IPS-NIHi7 (cell line): Measurements from ENCODE around the gene DNAJC10.
A peak's percentile ranks its signal among the peaks of the same experiment; 100 is the strongest.
"Not testable (repeated sequence)": the region's sequence is repeated elsewhere in the genome, so short reads cannot be mapped to it uniquely, and the experiment has no call there.

ENCODE experiments used
- DNase-seq: peaks from one replicate; pipeline ENCODE4 v3.0.0; 2012; ENCODE audit warnings: mixed read lengths; ENCODE audit errors: extremely low spot score

DNAJC10 gene, protein sequence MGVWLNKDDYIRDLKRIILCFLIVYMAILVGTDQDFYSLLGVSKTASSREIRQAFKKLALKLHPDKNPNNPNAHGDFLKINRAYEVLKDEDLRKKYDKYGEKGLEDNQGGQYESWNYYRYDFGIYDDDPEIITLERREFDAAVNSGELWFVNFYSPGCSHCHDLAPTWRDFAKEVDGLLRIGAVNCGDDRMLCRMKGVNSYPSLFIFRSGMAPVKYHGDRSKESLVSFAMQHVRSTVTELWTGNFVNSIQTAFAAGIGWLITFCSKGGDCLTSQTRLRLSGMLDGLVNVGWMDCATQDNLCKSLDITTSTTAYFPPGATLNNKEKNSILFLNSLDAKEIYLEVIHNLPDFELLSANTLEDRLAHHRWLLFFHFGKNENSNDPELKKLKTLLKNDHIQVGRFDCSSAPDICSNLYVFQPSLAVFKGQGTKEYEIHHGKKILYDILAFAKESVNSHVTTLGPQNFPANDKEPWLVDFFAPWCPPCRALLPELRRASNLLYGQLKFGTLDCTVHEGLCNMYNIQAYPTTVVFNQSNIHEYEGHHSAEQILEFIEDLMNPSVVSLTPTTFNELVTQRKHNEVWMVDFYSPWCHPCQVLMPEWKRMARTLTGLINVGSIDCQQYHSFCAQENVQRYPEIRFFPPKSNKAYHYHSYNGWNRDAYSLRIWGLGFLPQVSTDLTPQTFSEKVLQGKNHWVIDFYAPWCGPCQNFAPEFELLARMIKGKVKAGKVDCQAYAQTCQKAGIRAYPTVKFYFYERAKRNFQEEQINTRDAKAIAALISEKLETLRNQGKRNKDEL

DNA sequence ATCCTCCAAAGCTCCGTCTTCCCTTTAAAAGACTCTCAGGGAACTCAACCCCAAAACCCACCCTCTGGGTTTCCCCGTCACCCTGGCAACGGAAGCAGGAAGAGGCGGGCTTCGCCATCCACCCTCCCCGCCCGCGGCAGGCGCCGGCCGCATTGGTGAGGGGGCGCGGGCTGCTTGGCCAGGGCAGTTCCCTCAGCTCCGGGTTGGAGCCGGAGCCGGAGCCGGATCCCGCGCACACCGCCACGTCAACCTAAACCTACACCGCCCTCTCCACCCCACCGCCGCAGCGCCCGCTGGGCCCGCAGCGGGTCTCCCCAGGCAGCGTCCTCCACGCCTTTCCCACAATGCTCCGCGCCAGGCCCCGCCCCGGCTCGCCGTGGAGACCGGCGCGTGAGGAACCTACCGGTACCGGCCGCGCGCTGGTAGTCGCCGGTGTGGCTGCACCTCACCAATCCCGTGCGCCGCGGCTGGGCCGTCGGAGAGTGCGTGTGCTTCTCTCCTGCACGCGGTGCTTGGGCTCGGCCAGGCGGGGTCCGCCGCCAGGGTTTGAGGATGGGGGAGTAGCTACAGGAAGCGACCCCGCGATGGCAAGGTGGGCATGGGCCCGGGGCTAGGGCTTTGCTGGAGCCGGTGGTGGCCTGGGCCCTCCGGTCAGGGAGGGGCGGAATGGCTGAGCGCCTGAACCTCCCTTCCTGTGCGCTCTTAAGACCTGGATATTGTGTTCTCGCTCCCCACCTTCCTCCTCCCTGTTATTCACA lies at the start of gene DNAJC10:
DNAJC10 (plus strand) TSS at position 366 of the 758 bp plus-strand sequence. CDS start 1,830 bp downstream, outside the sequence.
- peak; percentile 93 for DNase-seq

DNA sequence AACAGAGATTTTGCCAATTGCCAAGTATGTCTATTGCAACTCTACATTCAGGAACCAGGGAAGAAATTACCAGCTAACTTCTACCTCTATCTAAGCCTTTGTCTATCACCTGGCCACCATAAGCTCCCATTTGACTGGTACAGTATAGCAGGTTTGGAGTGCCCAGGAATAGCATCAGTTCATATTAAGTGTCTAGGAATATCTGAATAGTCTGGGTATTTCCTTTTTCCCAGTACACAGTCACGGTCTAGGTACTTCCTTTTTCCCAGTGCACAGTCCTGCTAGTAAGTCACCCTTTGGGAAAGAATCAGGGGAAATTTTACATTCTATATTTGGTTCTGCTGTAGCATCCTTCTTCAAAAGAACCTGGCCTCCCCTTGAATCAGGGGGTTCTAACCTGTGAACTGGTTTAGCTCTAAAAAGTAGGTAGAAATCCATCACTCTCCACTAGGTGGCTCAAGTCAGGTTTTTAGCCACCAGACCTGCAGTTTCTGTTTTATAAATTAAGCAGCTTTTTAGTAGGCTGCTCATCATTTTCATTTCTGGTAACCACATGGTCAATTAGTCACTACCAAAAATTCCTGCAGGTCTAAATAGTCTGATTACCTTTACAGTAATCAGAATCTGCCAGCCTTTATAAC lies 49.3 kb upstream of the DNAJC10 start:
- DNase-seq: peak; percentile 46

DNA sequence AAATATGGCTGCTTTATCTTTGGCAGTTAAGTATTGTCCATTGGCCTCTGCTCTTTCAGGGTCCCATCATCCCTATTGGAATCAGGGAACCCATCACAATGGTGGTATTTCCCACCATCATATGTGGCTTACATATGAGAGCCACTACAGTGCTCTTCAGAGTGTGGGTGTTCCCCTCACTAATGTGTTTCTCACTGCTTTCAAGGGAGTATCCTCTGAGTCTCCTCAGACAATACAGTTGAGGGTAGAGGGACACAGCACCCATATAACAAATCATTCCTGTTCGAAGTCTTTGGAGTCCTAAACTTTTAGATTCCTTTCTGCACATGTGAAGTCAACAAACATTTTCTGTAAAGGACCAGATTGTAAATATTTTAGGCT lies 48.8 kb upstream of the DNAJC10 start:
- DNase-seq: no peak

DNA sequence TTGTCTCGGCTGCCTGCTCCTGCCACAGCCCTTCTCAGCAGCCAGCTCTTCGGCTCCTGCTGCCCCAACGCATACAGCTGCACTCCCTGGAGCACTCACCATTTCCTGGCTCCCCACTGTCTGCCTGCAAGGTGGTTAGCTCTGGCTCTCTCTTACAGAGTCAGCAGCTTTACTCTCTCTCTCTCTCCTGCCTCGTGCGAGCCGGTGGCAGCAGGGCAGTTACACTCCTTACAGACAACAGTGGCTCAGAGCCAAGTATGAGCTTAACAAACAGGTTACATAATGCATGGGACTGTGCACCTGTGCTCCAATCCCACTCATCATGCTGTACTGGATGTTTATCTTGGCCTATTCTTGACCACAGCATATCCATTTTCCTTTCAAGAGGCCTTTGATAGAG lies 47.4 kb upstream of the DNAJC10 start:
- no peak for DNase-seq

DNA sequence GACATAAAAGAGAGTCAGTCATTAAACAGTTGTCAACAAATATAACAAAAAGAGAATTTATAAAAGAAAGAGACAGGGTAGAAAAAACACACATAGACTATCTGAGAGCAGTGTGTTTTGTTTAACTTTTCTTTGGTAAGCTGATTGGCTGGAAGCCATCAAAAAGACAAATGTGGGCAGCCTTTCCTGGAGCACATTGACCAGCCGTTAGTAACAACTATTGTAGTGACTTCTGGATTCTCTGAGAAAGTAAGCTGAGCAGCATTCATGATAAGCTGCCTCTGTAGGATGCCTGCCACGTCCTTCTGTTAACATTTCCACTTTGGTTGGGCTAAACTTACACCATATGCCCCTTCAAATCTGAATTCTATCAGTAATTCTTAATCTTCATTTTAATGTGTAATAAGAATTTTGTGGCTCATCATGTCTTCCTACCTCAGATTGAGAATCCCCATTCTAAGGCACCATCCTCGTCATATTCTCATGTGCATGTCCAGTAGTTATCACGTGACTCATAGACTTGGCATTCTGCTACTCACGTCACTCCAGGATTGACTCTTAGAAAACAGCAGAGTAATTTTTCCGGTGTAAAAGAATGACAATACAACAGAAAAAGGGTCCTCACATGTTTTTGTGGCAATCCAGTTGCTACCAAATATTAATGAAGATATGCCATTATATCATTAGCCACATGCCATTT lies 43.4 kb upstream of the DNAJC10 start:
- DNase-seq: no peak

DNA sequence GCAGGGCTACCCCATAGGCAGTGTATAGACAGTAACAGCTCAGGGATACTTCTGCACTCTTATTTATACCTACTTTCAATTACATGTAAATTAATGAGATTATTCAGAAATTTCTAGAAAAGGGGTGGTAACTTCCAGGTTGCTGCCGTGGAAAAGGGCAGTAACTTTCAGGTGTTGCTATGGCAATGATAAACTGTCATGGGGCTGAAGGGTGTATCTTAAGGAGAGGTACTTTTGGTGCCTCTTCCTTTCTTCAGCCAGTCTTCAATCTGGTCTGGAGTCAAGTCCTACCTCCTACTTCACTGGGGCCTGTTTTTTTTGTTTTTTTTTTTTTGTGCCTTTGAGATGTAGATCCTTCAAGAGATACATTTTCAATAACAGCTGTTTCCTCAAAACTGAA lies 35.2 kb upstream of the DNAJC10 start:
- DNase-seq: no peak

DNA sequence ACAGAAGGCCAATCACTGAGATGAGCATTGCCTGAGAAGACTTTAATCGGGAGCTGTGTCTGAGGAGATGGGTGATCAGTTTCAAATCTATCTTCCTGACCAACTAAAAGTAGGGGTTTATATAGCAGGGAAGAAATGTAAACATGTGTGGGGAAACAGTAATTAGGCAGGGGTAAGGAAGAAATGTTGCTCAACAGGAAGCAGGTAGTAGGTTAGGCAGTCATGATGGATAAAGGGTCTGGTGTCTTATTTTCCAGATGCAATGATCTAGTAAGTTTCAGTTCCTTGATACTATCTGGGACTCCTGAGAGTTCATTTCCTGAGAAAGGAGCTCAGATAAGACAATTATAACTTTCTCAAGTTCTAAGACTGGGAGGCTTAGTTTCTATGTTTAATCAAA lies 33.8 kb upstream of the DNAJC10 start:
- no peak for DNase-seq

DNA sequence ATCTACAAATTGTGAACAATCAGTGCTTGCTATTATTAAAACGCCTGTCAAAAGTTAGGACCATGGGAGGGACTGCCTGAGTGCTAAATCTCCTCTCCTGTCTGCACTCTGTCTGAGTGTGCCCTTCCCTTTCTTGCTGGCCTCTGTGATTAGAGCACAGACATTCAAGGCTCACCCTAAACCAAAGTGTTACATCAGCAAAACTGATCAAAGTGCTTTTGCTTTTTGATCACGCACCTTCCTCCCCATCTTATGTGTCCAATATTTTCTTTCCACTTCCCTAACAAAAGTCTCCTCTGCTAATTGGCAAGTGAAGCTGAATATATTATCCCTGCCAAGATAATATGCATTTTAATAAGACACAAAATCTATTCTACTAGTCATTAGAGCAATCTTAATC lies 30.5 kb upstream of the DNAJC10 start:
- DNase-seq: no peak

DNA sequence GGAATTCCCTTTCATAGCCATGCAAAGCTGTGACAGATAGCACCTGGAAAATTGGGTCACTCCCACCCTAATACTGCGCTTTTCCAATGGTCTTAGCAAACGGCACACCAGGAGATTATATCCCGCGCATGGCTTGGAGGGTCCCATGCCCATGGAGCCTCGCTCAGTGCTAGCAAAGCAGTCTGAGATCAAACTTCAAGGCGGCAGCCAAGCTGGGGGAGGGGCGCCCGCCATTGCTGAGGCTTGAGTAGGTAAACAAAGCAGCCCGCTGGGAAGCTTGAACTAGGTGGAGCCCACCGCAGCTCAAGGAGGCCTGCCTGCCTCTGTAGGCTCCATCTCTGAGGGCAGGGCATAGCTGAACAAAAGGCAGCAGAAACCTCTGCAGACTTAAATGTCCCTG lies 29.3 kb upstream of the DNAJC10 start:
- not testable (repeated sequence) for DNase-seq

DNA sequence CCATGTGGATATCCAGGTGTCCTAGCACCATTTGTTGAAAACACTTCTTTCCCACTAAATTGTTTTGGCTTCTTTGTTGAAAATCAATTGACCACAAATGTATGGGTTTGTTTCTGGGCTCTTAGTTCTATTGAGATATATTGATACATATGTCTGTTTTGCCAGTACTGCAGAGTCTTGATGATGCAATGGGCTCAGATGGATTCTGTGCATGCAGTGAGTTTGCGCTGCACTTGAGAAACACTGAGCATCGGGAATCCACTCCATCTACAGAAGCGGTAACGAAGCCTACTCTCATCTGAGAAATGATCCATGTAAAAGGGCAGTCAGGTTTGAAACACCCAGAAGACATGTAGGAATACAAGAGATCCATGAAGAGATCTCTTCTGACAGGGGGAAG lies 21.9 kb upstream of the DNAJC10 start:
- no peak for DNase-seq

DNA sequence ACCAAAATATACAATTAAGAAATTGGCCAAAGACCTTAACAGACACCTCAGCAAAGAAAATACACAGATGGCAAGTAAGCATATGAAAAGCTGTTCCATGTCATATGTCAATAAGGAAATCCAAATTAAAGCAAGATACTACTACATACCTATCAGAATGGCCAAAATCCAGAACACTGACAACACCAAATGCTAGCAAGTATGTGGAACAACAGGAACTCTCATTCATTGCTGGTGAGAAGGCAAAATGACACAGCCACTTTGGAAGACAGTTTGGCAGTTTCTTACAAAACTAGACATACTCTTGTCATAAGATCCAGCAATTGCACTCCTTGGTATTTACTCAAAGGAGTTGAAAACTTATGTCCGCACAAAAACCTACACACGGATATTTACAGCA lies 20.3 kb upstream of the DNAJC10 start:
- no peak for DNase-seq

DNA sequence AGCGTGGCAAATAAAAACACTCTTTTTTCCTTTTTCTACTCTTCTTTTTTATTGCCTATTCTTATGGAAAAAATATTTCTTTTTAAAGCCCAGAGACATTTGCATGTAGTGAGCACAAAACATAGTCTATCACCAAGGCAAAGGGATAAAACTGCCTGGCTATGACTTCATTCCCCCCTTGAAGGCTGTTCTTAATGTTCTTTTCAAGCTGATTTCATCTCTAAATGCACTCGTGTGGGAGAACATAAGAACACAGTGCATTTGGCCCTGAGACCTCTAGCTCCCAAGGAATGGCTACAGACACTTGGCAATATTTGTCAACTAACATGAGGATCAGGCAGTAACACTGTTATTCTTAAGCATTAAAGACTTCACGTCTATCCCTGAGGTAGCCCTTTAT lies 17.4 kb upstream of the DNAJC10 start:
- DNase-seq: no peak

DNA sequence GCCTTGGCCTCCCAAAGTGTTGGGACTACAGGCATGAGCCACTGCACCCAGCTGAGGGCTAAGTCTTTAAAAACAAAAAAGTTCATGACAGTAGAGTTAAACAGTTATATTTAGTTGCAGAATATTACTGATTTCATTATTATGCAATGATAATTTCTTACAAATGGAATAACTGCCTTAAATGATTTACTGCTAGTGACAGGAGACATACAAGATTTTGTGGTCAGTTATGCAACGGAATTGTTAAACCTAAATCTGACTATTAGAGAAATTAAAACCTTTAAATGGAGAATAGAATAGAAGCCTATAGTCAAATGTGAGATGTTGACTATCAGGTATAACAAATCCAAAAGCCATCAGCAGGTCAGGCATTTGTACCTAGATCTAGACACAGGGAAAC lies 10.3 kb upstream of the DNAJC10 start:
- no peak for DNase-seq

DNA sequence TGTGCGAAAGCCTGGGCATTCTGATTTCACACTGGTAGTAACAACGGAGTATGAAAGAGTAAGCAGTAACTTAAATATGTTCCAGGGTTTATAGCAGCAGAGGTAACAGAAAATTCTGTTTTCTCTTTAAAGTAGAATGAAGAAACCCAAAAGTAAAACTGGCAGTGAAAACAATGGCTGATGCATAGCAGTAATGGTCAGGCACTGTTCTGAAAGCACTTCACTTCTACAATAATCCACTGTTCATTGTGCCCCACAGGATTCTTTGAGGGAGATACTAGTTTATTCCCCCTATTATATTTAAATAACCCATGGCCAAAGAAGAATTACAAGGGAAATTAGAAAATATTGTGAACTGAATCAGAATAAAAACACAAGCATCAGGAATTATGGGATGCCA lies 9.3 kb upstream of the DNAJC10 start:
- DNase-seq: no peak

DNA sequence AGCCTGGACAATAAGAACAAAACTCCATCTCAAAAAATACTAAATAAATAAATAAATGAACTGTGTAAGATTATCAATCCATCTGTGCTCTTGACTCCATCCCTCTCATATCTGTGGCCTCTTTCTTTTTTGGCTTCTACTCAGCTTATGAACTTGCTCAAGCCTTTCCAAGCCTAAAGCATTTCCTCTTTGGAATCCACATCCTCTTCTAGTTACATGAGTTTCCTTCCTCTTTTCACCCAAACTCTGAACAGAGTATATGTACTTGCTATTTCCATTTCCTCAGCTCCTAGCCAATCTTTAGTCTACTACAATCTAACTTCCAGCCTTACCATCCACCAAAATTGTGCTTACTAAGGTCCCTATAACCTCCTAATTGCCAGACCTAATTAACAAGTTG lies 2.5 kb upstream of the DNAJC10 start:
- no peak for DNase-seq

DNA sequence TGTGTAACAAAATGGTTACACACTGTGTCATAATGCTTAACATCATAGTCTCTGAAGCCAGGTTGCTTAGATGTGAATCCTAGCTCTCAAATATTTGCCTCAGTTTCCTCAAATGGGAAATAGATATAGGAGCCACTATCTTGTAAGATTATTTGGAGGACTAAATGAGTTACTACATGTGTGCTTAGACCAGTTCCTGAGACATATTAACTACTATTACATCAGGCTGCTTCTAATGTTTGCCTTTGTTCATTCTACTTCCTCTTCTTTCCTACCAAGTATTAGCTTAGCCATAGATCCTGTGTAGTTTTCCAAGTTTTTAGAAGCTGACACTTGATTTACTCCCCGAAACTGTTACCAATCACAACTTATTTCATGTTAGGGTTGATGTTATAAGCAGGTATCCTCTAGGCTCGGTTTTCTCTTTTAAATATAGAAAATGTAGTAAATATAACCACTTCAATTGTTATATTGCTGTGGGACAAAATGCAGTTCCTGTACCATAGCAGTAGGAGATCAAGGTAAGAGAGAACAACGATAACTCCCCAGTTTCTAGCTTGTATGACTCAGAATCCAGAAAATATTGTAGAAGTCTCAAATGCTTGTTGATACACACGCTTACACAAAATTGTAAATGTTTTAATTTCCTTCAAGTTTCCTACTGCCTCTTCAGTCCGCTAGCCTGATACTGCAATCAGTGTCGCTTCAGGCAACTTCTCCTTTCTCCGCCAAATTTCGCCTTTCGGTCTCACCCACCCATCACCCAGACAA lies 751 bp upstream of the DNAJC10 start:
- DNase-seq: no peak

DNA sequence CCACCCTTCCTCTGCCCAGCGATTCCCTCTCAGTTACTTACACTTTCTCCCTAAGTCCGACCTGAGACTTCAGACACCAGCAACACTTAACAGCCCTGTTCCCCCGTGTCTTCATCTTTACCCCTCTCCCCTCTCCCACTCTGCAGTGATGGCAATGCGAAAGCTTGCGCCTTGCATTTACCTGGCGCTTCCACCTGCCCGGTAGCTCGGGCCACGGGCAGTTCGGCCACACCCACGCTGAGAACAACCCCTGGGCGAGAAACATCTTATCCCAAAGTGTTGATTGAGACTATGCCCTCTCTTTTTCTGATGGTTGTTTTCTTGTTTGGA lies 558 bp downstream of the DNAJC10 start:
- DNase-seq: peak; percentile 26

DNA sequence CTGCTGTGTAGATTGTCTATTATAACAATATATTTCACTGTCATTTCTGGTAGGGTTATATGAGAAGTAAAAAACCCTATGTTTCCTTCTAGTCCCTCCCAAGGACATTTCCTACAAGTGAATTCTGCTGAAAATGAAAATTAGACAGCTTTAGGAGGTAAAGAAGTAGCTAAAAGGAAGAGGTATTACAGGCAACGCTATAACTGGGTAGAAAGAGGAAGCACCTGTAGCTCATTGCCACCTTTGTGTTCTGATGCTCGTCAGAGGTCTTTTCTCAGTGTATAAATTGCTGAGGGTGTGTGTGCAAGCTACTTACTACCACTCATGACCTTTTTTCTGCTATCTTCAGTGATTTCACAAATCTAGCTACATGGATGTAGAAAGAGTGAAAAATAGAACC lies 1.4 kb downstream of the DNAJC10 start:
- DNase-seq: no peak

DNA sequence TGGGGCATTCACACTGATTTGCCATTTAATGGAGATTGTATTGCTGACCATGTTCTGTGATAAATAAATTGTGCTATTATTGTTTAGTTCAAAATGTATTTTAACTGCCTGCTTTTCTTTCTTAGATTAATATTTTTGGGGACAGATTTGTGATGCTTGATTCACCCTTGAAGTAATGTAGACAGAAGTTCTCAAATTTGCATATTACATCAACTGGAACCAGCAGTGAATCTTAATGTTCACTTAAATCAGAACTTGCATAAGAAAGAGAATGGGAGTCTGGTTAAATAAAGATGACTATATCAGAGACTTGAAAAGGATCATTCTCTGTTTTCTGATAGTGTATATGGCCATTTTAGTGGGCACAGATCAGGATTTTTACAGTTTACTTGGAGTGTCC lies 1.8 kb downstream of the DNAJC10 start:
- no peak for DNase-seq

DNA sequence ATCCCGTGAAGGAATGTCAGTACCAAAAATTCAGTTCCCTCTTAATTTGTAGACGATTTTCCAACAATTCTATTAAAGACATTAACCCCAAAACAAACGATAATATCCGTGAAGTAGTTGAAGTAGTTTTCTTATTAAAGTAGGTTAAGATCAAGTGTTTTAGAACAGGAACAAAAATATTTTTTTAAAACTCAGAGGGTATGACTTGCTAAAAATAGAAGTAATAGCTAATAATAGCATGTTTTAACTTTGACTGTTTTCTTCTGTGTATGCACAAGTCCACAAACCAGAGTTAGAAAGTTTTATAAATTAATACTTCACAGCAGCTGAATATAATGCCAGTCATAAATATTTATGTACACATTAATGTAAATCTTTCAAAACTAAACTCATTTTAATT lies 2.4 kb downstream of the DNAJC10 start:
- DNase-seq: no peak

DNA sequence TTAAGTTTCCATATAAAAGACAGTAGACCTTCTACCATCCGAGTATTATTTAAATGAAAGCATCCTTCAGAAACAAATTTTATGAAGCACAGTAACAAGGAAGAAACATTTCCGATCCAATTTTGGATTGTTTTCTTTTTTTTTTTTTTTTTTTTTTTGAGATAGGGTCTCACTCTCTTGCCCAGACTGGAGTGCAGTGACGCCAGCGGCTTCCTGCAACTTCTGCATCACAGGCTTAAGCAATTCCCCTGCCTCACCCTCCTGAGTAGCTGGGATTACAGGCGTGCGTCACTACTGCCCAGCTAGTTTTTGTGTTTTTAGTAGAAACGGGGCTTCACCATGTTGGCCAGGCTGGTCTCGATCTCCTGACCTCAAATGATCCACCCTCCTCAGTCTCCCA lies 3.1 kb downstream of the DNAJC10 start:
- not testable (repeated sequence) for DNase-seq
